Breast epithelium (tissue), 3 donors: ENCODE measurements around the gene CSRNP2.

ENCODE experiments used
- POLR2AphosphoS5 ChIP-seq, 3 donors: sonication (generic); formaldehyde crosslinking; IDR thresholded peaks; one replicate each; pipeline ENCODE4 v1.6.1; 2017; ENCODE audit warnings: antibody characterized with exemption in 3 of 3
- TF ChIP-seq, protein P1 (sequence below), 3 donors: fragments of 450-650 bp; IDR thresholded peaks; one replicate each; pipeline ENCODE4 v1.5.1; 2016 to 2017; ENCODE audit warnings: antibody characterized with exemption in 3 of 3, mild to moderate bottlenecking in 3 of 3, moderate library complexity in 3 of 3

- TF ChIP-seq, protein P1, sequence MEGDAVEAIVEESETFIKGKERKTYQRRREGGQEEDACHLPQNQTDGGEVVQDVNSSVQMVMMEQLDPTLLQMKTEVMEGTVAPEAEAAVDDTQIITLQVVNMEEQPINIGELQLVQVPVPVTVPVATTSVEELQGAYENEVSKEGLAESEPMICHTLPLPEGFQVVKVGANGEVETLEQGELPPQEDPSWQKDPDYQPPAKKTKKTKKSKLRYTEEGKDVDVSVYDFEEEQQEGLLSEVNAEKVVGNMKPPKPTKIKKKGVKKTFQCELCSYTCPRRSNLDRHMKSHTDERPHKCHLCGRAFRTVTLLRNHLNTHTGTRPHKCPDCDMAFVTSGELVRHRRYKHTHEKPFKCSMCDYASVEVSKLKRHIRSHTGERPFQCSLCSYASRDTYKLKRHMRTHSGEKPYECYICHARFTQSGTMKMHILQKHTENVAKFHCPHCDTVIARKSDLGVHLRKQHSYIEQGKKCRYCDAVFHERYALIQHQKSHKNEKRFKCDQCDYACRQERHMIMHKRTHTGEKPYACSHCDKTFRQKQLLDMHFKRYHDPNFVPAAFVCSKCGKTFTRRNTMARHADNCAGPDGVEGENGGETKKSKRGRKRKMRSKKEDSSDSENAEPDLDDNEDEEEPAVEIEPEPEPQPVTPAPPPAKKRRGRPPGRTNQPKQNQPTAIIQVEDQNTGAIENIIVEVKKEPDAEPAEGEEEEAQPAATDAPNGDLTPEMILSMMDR (IDR thresholded peaks at IDR 0.05), result no peak
- no peak for TF ChIP-seq POLR2AphosphoS5 (IDR thresholded peaks at IDR 0.05)
Measured at GRCh38 chr12:51126297-51126696, 42.9 kb upstream of the CSRNP2 start.
